Ovary (tissue), 9 donors: ENCODE data around the gene VPS26A. TPM values are rescaled to one million over a fixed set of nuclear protein-coding genes. Genes with fewer than 3 reads are reported as not detected.

Experiments
- DNase-seq, 5 donors: peaks; one replicate each; pipeline ENCODE4 v3.0.0-alpha.2; 2019 to 2020
- H3K27ac ChIP-seq, 2 donors: fragments of 200-600 bp; one replicate each; pipeline versions ENCODE4 v1.5.1 to v1.8.0; 2019 to 2022
- H3K27me3 ChIP-seq: fragments of 200-600 bp; one replicate; pipeline ENCODE4 v1.8.0; 2022
- H3K36me3 ChIP-seq: fragments of 200-600 bp; sonication (generic); one replicate; pipeline ENCODE4 v1.5.1; 2019
- H3K4me1 ChIP-seq: one replicate; pipeline ENCODE4 v1.8.1; 2013; ENCODE audit warnings: mild to moderate bottlenecking, moderate library complexity; ENCODE audit not compliant: insufficient read depth
- H3K4me3 ChIP-seq: fragments of 200-600 bp; sonication (generic); one replicate; pipeline ENCODE4 v1.5.1; 2017
- H3K9me3 ChIP-seq, 2 donors: fragments of 200-600 bp in 1 of 2; sonication (generic) in 1 of 2; one replicate each; pipeline versions ENCODE4 v1.5.1 to v1.8.1; 2013 to 2019; ENCODE audit warnings: mild to moderate bottlenecking in 1 of 2, moderate library complexity in 1 of 2
- EP300 ChIP-seq: sonication (generic); formaldehyde crosslinking; IDR thresholded peaks from one replicate; pipeline ENCODE4 v1.6.1; 2017; ENCODE audit warnings: antibody characterized with exemption
- POLR2A ChIP-seq: fragments of 450-650 bp; IDR thresholded peaks from one replicate; pipeline ENCODE4 v1.6.1; 2017; ENCODE audit warnings: antibody characterized with exemption, mild to moderate bottlenecking, moderate library complexity
- WGBS, 3 donors: extraction: QIAGEN DNeasy Blood & Tissue Kit in 1 of 3; methylation state at CpG; one replicate each; pipeline versions ENCODE4 v1.1.5 to v1.1.7; 2013 to 2017; 5-methylcytosine and 5-hydroxymethylcytosine counted together
- intact Hi-C, 4 donors: fragments of 100-400 bp; cut with DNase I; formaldehyde crosslinking; loops; one replicate each; pipeline versions ENCODE4 v1.11.0 to v1.15.1; 2022 to 2023
- polyA plus RNA-seq, 2 donors: library from polyadenylated mRNA; stranded (reverse); fragments of 200-250 nt in 1 of 2; fragments of 350-450 nt in 1 of 2; fragmentation: Illumina TruSeq in 1 of 2; extraction: RNeasy Lipid Tissue Mini Kit (QIAGEN cat#74804) in 1 of 2; gene quantifications; one replicate each; pipeline ENCODE4 v1.2.3, GENCODE V29; 2013 to 2014
- total RNA-seq, 7 donors: library from RNA; depleted of rRNA in 2 of 7; stranded (reverse); fragments of >200 nt in 2 of 7; fragmentation: NEBNext Ultra II Directional in 3 of 7; extraction: Animal tissue kit (Norgen Biotek cat#: 25700) in 3 of 7; gene quantifications; one replicate each; pipeline versions ENCODE4 v1.1.0 to v1.2.4, GENCODE V29; 2016 to 2023
- TF ChIP-seq, protein P1 (sequence below), 3 donors: fragments of 450-650 bp in 2 of 3; fragments of 200-600 bp in 1 of 3; IDR thresholded peaks; one replicate each; pipeline versions ENCODE4 v1.5.1 to v1.8.0; 2016 to 2022; ENCODE audit warnings: antibody characterized with exemption in 3 of 3, mild to moderate bottlenecking in 1 of 3
- donor health status: DM: no; HTN: no; CAD: no; lungs with moderate emphysema.
- donor health status: DM: no; HTN: no; CAD: no.
- donor health status: Bipolar disorder and iron deficiency.
- donor health status: DM: yes; HTN: yes; CAD: no.
- donor health status: DM: no; HTN: no; CAD: no.
- donor health status: DM: yes; HTN: yes; CAD: no.

VPS26A gene
- total and polyA plus RNA-seq, 9 donors: 21.3 to 65.4 (median 44.1) TPM

DNA sequence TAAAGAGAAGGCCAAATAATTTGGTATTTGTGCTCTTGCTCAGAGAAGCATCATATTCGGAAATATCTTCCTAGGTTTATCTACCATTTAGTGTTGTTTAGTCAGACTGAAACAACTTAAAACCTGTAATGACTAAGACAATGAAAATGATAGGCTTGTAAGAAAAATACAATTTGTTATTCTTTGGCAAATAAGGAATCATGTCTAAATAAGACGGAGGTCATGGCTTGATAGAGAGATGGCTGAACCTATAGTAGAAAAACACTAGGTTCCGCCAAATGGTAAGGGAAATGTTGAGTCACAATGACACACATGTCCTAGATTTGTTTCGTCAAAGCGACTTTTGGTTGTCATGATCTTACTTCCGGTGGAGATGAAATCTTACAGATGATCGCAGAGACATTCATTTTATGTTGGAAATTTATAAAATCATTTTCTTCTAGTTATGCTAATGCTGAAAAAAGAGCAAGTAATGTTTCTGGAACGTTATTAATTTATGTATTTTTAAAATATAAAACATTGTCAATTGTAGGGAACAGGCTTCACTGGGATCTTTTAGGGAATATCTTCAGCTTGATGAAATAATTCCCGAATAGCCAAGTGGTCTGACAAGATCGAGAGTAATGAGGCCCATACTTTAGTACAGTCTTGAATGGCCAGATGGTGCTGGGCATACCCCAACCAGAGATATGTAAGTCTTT, 35.0 kb upstream of the VPS26A start:
- no peak overlapping the region for H3K27ac ChIP-seq
- H3K4me3 ChIP-seq: no peak overlapping the region
- no peaks in the 10 kb centered on the region for H3K27me3 ChIP-seq
- DNase-seq: no peak
- no peaks in the 10 kb centered on the region for H3K4me1 ChIP-seq
- H3K9me3 ChIP-seq: no peaks in the 10 kb centered on the region
- no peak for TF ChIP-seq POLR2A
- no peak for TF ChIP-seq EP300
- intact Hi-C loops: loop anchor here in 1 of 4 donors (10.0 kb wide), 1 partner anchor 84 kb away; no protein-coding TSS in a partner anchor
- H3K36me3 ChIP-seq: no peaks in the 10 kb centered on the region
- 83 to 89% (median 86%) methylated on average over 10 of the region's 10 CpGs for WGBS, 3 donors

DNA sequence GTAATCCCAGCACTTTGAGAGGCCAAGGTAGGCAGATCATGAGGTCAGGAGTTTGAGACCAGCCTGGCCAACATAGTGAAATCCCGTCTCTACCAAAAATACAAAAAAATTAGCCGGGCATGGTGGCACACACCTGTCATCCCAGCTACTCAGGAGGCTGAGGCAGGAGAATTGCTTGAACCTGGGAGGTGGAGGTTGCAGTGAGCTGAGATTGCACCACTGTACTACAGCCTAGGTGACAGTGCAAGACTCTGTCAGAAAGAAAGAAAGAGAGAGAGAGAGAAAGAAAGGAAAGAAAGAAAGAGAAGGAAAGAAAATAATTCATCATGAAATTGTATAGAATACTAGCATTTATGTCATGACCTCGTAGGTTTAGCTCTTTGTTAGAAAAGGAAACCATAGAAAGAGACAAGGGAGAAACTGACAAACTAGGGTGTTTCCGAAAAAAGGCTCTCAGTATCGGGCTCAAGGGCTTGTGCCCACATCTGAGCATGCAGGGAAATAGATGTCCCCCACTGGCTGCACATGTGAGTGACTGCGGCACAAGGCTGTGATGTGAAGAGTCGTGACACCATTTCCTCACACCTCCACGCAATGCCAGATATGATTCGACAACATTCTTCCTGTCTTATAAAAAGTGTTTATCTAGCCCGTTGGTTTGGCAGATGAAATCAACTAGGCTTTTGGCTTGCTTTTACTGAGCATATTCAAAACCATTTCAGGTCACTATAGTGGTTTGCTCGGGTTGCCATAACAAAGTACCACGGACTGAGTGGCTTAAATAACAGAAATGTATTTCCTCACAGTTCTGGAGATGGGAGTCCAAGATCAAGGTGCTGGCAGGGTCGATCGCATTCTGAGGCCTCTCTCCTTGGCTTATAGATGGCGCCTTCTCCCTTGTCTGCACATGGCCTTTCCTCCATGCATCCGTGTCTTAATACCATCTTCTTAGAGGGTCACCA, 34.1 kb upstream of the VPS26A start:
- Histone ChIP-seq H3K9me3 (no peaks in the 10 kb centered on the region), H3K36me3 (no peaks in the 10 kb centered on the region), H3K27me3 (no peaks in the 10 kb centered on the region), H3K4me3 (no peak overlapping the region), H3K27ac (no peak overlapping the region), H3K4me1 (no peaks in the 10 kb centered on the region)
- 79 to 84% (median 82%) methylated on average over 16 of the region's 16 CpGs for WGBS, 3 donors
- intact Hi-C loops: loop anchor here in 3 of 4 donors (5.0 to 10.0 kb wide), 2 partner anchors 85 to 133 kb away; partner anchors contain the start of gene DDX21 (in 1 of the 3)
- DNase-seq: no peak
- TF ChIP-seq EP300 (no peak), POLR2A (no peak)
- TF ChIP-seq, protein P1, sequence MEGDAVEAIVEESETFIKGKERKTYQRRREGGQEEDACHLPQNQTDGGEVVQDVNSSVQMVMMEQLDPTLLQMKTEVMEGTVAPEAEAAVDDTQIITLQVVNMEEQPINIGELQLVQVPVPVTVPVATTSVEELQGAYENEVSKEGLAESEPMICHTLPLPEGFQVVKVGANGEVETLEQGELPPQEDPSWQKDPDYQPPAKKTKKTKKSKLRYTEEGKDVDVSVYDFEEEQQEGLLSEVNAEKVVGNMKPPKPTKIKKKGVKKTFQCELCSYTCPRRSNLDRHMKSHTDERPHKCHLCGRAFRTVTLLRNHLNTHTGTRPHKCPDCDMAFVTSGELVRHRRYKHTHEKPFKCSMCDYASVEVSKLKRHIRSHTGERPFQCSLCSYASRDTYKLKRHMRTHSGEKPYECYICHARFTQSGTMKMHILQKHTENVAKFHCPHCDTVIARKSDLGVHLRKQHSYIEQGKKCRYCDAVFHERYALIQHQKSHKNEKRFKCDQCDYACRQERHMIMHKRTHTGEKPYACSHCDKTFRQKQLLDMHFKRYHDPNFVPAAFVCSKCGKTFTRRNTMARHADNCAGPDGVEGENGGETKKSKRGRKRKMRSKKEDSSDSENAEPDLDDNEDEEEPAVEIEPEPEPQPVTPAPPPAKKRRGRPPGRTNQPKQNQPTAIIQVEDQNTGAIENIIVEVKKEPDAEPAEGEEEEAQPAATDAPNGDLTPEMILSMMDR (IDR thresholded peaks at IDR 0.05): no peak

DNA sequence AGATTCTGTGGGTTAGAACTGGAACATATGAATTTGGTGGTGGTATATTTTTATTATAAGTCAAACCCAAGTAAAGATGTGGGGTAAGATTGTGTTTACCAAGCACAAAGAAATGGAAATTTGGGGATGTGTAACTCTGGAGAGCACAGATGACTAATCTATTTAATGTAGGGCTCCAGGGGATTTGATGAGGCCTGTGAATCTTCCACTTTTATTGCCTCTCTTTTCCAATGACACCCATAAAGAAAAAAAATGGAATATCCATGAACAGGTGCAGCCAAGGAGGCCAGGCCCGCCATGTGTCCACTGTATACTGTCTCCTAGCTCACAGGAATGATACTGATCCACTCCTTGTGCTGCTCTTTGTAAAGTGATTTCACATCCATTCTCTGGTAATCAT, 33.3 kb upstream of the VPS26A start:
- H3K36me3 ChIP-seq: no peaks in the 10 kb centered on the region
- intact Hi-C loops: loop anchor here in 2 of 4 donors (5.0 to 10.0 kb wide), 2 partner anchors 86 to 133 kb away; partner anchors contain the start of gene DDX21 (in 1 of the 2)
- H3K9me3 ChIP-seq: no peaks in the 10 kb centered on the region
- H3K4me3 ChIP-seq: no peak overlapping the region
- no peak for DNase-seq
- no peaks in the 10 kb centered on the region for H3K4me1 ChIP-seq
- no peaks in the 10 kb centered on the region for H3K27me3 ChIP-seq
- WGBS, 3 donors: 87 to 89% (median 88%) methylated on average over 1 of the region's 1 CpG
- H3K27ac ChIP-seq: no peak overlapping the region
- TF ChIP-seq EP300 (no peak), POLR2A (no peak)
- TF ChIP-seq, protein P1 (IDR thresholded peaks at IDR 0.05): no peak

DNA sequence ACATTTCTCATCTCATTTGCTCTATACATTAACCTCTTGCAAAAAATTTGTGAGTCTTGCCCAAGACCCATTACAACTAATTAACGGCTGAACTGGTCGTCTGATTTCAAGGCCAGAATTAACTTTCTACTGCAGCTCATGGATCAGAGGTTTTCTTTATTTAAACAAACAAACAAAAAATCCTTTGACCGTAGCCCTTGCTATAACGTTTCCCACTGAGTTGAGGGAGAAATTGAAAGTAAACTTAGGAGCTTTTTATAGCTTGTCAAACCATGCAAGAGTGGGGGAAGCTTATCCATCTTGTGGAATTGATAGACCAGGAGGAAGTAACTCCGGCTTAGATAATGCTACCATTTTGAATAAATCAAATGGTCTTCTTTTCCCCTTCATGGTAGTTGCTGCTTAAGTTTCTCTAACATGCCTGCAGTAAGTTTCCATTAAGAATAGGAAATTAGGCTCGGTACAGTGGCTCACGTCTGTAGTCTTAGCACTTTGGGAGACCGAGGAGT, 32.8 kb upstream of the VPS26A start:
- H3K36me3 ChIP-seq: no peaks in the 10 kb centered on the region
- DNase-seq: no peak
- no peak overlapping the region for H3K4me3 ChIP-seq
- no peak overlapping the region for H3K27ac ChIP-seq
- no peaks in the 10 kb centered on the region for H3K27me3 ChIP-seq
- H3K4me1 ChIP-seq: no peaks in the 10 kb centered on the region
- intact Hi-C loops: loop anchor here in 2 of 4 donors (5.0 to 10.0 kb wide), 2 partner anchors 86 to 134 kb away; partner anchors contain the start of gene DDX21 (in 1 of the 2)
- no peaks in the 10 kb centered on the region for H3K9me3 ChIP-seq
- TF ChIP-seq EP300 (no peak), POLR2A (no peak)
- TF ChIP-seq, protein P1 (IDR thresholded peaks at IDR 0.05): no peak
- WGBS, 3 donors: 46 to 51% (median 48%) methylated on average over 8 of the region's 8 CpGs
